A549 (cell line): ENCODE measurements around the gene LTF. TPM values are rescaled to one million over a fixed set of nuclear protein-coding genes. Genes with fewer than 3 reads are reported as not detected.

Source experiments
- ATAC-seq, 2 experiments: fragments of 200-7000 bp in 1 of 2; fragments of >200 bp in 1 of 2; cut with Nextera tagmentation in 1 of 2; cut with Tn5 transposase in 1 of 2; 3 replicates each; pipeline versions ENCODE4 v1.8.0 to v1.9.1; 2018 to 2020; ENCODE audit warnings: mild to moderate bottlenecking in 1 of 2, moderate library complexity in 1 of 2
- CTCF ChIA-PET: fragments of 300-600 bp; sonication (Branson Sonifier 250); formaldehyde crosslinking; extraction: SDS; loops from one replicate; lab custom pipeline; 2021; ENCODE audit warnings: antibody characterized with exemption, inconsistent platforms; lab: Yijun Ruan, JAX
- POLR2A ChIA-PET: fragments of 350-600 bp; formaldehyde crosslinking; extraction: SDS; loops from one replicate; lab custom pipeline; 2021; ENCODE audit warnings: antibody characterized with exemption, inconsistent platforms; lab: Yijun Ruan, JAX
- DNase-seq, 2 experiments: peaks; one replicate each; pipeline versions ENCODE4 v3.0.0 to v3.0.0-alpha.2; 2011 to 2016; ENCODE audit warnings: low read depth in 1 of 2, low spot score in 1 of 2
- FAIRE-seq: peaks from 2 replicates; lab custom pipeline; 2011; peaks lifted over from hg19 to GRCh38; lab: Jason Lieb, UNC
- H3K27ac ChIP-seq, 2 experiments: fragments of >200 bp; sonication (Bioruptor Twin); formaldehyde crosslinking; 3 replicates each; pipeline ENCODE4 v1.5.1; 2016 to 2017
- H3K4me1 ChIP-seq: fragments of >200 bp; sonication (Bioruptor Twin); formaldehyde crosslinking; 3 replicates; pipeline ENCODE4 v1.6.1; 2016
- H3K4me2 ChIP-seq: fragments of >200 bp; sonication (Bioruptor Twin); formaldehyde crosslinking; 3 replicates; pipeline ENCODE4 v1.6.1; 2016
- H3K4me3 ChIP-seq: fragments of >200 bp; sonication (Bioruptor Twin); formaldehyde crosslinking; 3 replicates; pipeline ENCODE4 v1.5.1; 2016
- H3K9me3 ChIP-seq: fragments of >200 bp; sonication (Bioruptor Twin); formaldehyde crosslinking; 3 replicates; pipeline ENCODE4 v1.6.1; 2016
- BCL3 ChIP-seq: fragments of >200 bp; sonication (Bioruptor Twin); formaldehyde crosslinking; IDR thresholded peaks from 3 replicates; pipeline ENCODE4 v1.6.1; 2016
- CBX2 ChIP-seq: fragments of 200-600 bp; sonication (generic); IDR thresholded peaks from 2 replicates; pipeline ENCODE4 v1.6.1; 2016; ENCODE audit warnings: low read depth, mild to moderate bottlenecking, borderline replicate concordance
- CEBPB ChIP-seq, 2 experiments: fragments of >200 bp in 1 of 2; sonication (Bioruptor Twin) in 1 of 2; formaldehyde crosslinking in 1 of 2; IDR thresholded peaks; 2 replicates each; pipeline ENCODE4 v1.6.1; 2012 to 2016
- CHD2 ChIP-seq: fragments of 150-350 bp; IDR thresholded peaks from 2 replicates; pipeline ENCODE4 v1.6.1; 2014; ENCODE audit warnings: low read length; ENCODE audit not compliant: partially characterized antibody
- EHF ChIP-seq: fragments of 250-450 bp; sonication (Bioruptor Pico); IDR thresholded peaks from 2 replicates; pipeline ENCODE4 v1.5.0; 2020; ENCODE audit warnings: mild to moderate bottlenecking
- EHMT2 ChIP-seq: fragments of 200-600 bp; sonication (generic); IDR thresholded peaks from 2 replicates; pipeline ENCODE4 v1.6.1; 2016; ENCODE audit warnings: antibody characterized with exemption, low read depth, mild to moderate bottlenecking, moderate library complexity
- EP300 ChIP-seq, 2 experiments: fragments of >200 bp; sonication (Bioruptor Twin); formaldehyde crosslinking; IDR thresholded peaks; 2 replicates in 1 of 2; 3 replicates in 1 of 2; pipeline ENCODE4 v1.6.1; 2016 to 2017
- ESRRA ChIP-seq: fragments of 150-350 bp; IDR thresholded peaks from 2 replicates; pipeline ENCODE4 v1.6.1; 2014; ENCODE audit warnings: mild to moderate bottlenecking, low read length, borderline replicate concordance
- FOSB ChIP-seq: fragments of 250-450 bp; sonication (Bioruptor Pico); IDR thresholded peaks from 2 replicates; pipeline ENCODE4 v1.5.0; 2020; ENCODE audit warnings: mild to moderate bottlenecking, moderate library complexity
- GATA3 ChIP-seq: IDR thresholded peaks from 2 replicates; pipeline ENCODE4 v1.6.1; 2012; ENCODE audit warnings: borderline replicate concordance
- HMGXB4 ChIP-seq: fragments of 250-450 bp; sonication (Bioruptor Pico); IDR thresholded peaks from 2 replicates; pipeline ENCODE4 v1.5.0; 2021; ENCODE audit warnings: mild to moderate bottlenecking, moderate library complexity, borderline replicate concordance
- KDM1A ChIP-seq: fragments of 200-600 bp; sonication (generic); IDR thresholded peaks from 2 replicates; pipeline ENCODE4 v1.6.1; 2016; ENCODE audit warnings: low read depth, mild to moderate bottlenecking
- MAFK ChIP-seq: fragments of 450-650 bp; IDR thresholded peaks from 2 replicates; pipeline ENCODE4 v1.6.1; 2014; ENCODE audit not compliant: partially characterized antibody
- MAX ChIP-seq: IDR thresholded peaks from 2 replicates; pipeline ENCODE4 v1.6.1; 2012
- MYC ChIP-seq: IDR thresholded peaks from 2 replicates; pipeline ENCODE4 v1.6.1; 2012; ENCODE audit warnings: mild to moderate bottlenecking, inconsistent platforms, low read length, improper control_type of control experiment, borderline replicate concordance
- NR3C1 ChIP-seq: fragments of >200 bp; sonication (Bioruptor Twin); formaldehyde crosslinking; IDR thresholded peaks from 3 replicates; pipeline ENCODE4 v1.6.1; 2017
- PHF8 ChIP-seq: fragments of 200-600 bp; sonication (generic); IDR thresholded peaks from 2 replicates; pipeline ENCODE4 v1.6.1; 2016; ENCODE audit warnings: low read depth, mild to moderate bottlenecking, antibody characterized with exemption, moderate library complexity, borderline replicate concordance
- RFX5 ChIP-seq: fragments of 450-650 bp; IDR thresholded peaks from 2 replicates; pipeline ENCODE4 v1.7.1; 2014; ENCODE audit warnings: antibody characterized with exemption, mild to moderate bottlenecking, moderate library complexity
- SMC3 ChIP-seq: fragments of >200 bp; sonication (Bioruptor Twin); formaldehyde crosslinking; IDR thresholded peaks from 3 replicates; pipeline ENCODE4 v1.6.1; 2018; ENCODE audit warnings: inconsistent platforms
- ZFP36 ChIP-seq: fragments of 450-650 bp; IDR thresholded peaks from 2 replicates; pipeline ENCODE4 v1.6.1; 2014; ENCODE audit warnings: borderline replicate concordance; ENCODE audit not compliant: partially characterized antibody
- ZNF302 ChIP-seq: fragments of 250-450 bp; sonication (Bioruptor Pico); IDR thresholded peaks from 2 replicates; pipeline ENCODE4 v1.9.0; 2021; ENCODE audit warnings: inconsistent platforms, mild to moderate bottlenecking, moderate library complexity
- WGBS: methylation state at CpG from one replicate; pipeline ENCODE4 v1.1.6; 2017; ENCODE audit errors: missing lambda C conversion rate; 5-methylcytosine and 5-hydroxymethylcytosine counted together
- polyA plus RNA-seq, 4 experiments: library from polyadenylated mRNA; depleted of rRNA in 3 of 4; stranded (reverse); fragments of >200 nt; fragmentation: RNase III in 1 of 4; extraction: RNeasy Plus Mini Kit Qiagen cat#74134 plus additional on column Dnase treatment in 1 of 4; gene quantifications; 2 replicates in 3 of 4; 3 replicates in 1 of 4; pipeline ENCODE4 v1.2.3, GENCODE V29; 2011 to 2017
- TF ChIP-seq, protein P1 (sequence below): fragments of 450-650 bp; IDR thresholded peaks from 2 replicates; pipeline ENCODE4 v1.6.1; 2014; ENCODE audit warnings: antibody characterized with exemption

LTF gene
- polyA plus RNA-seq, 2 of the 4 experiments (the other 2 are of a cell fraction) = not detected

GRCh38 chr3:46503200-46503874 is 38.6 kb upstream of the LTF start:
- POLR2A ChIA-PET = no interaction called here
- H3K4me1 ChIP-seq = no peaks in the 10 kb centered on the region
- CTCF ChIA-PET = interaction anchor here (3.7 kb wide), 1 partner anchor 14 kb away, joined by 22 read pairs; no protein-coding TSS in a partner anchor
- WGBS = 59% methylated on average over 7 of the region's 7 CpGs
- no peak overlapping the region for H3K4me3 ChIP-seq
- H3K9me3 ChIP-seq = no peaks in the 10 kb centered on the region
- no peak for DNase-seq
- FAIRE-seq = no peak
- no peak overlapping the region for H3K27ac ChIP-seq
- TF ChIP-seq MAFK (no peak), EP300 (IDR thresholded peaks at IDR 0.05) (no peak), SMC3 (no peak), EHMT2 (no peak), MYC (no peak), KDM1A (no peak), ZNF302 (CRISPR knock-in tag) (no peak), GATA3 (no peak), CBX2 (no peak), EHF (no peak), HMGXB4 (no peak)
- TF ChIP-seq, protein P1, sequence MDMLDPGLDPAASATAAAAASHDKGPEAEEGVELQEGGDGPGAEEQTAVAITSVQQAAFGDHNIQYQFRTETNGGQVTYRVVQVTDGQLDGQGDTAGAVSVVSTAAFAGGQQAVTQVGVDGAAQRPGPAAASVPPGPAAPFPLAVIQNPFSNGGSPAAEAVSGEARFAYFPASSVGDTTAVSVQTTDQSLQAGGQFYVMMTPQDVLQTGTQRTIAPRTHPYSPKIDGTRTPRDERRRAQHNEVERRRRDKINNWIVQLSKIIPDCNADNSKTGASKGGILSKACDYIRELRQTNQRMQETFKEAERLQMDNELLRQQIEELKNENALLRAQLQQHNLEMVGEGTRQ = no peak
- no peak overlapping the region for H3K4me2 ChIP-seq
- no peak for ATAC-seq

DNA sequence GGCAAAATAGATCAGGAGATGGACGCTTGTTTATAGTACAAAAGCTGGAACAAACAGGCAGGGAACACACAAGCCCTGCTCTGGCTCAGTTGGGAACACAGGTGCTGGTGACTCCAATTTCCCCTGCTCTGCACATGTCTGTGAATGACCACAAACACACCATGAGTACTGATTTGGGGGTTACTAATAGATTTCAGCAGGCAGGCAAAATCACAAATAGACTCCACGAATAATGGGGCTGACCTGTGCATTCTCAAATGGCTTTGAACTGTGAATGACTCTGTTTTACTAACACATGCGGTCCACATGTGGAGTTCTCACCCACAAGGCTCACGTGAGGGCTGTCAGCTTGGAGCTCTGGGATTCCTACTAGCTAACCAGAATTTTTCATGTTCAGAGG is 37.0 kb upstream of the LTF start:
- ChIA-PET CTCF (interaction anchor here (1.0 to 3.7 kb wide), 2 partner anchors 13 to 128 kb away, joined by 4 to 22 read pairs; no protein-coding TSS in a partner anchor), POLR2A (no interaction called here)
- H3K4me3 ChIP-seq = no peak overlapping the region
- no peak for FAIRE-seq
- 42% methylated on average over 4 of the region's 4 CpGs for WGBS
- H3K4me2 ChIP-seq = no peak overlapping the region
- no peak for TF ChIP-seq FOSB (CRISPR knock-in tag)
- TF ChIP-seq EP300 (IDR thresholded peaks at IDR 0.05) = no peak
- TF ChIP-seq ESRRA = no peak
- TF ChIP-seq RFX5 = no peak
- no peak for TF ChIP-seq BCL3
- TF ChIP-seq KDM1A = no peak
- TF ChIP-seq MAX = no peak
- no peak for TF ChIP-seq CHD2
- TF ChIP-seq PHF8 = no peak
- TF ChIP-seq EHF = no peak
- no peak for TF ChIP-seq NR3C1
- TF ChIP-seq CEBPB (IDR thresholded peaks at IDR 0.05) = no peak
- TF ChIP-seq ZFP36 = no peak
- H3K9me3 ChIP-seq = no peaks in the 10 kb centered on the region
- no peak overlapping the region for H3K27ac ChIP-seq
- DNase-seq = no peak
- no peak for ATAC-seq
- no peaks in the 10 kb centered on the region for H3K4me1 ChIP-seq
